Endodermal cell (in vitro differentiated cells): ENCODE results near the gene TULP4. TPM values are rescaled to one million over a fixed set of nuclear protein-coding genes. Genes with fewer than 3 reads are reported as not detected.

ENCODE experiments used
- DNase-seq: peaks from one replicate; pipeline ENCODE4 v3.0.0-alpha.2; 2017
- H3K27ac ChIP-seq: 2 replicates; pipeline ENCODE4 v1.5.1; 2013; ENCODE audit warnings: mild to moderate bottlenecking, low read depth, low read length, moderate library complexity
- H3K27me3 ChIP-seq: 2 replicates; pipeline ENCODE4 v1.6.1; 2013; ENCODE audit warnings: mild to moderate bottlenecking, low read length, moderate library complexity; ENCODE audit not compliant: insufficient read depth, control insufficient read depth, poor library complexity, severe bottlenecking
- H3K36me3 ChIP-seq: 2 replicates; pipeline ENCODE4 v1.7.0; 2013; ENCODE audit warnings: mild to moderate bottlenecking, low read length, moderate library complexity; ENCODE audit not compliant: control insufficient read depth, insufficient read depth
- H3K4me1 ChIP-seq: one replicate; pipeline ENCODE4 v1.7.0; 2013; ENCODE audit warnings: low read length; ENCODE audit not compliant: control insufficient read depth, insufficient read depth
- H3K4me3 ChIP-seq: 2 replicates; pipeline ENCODE4 v1.5.1; 2013; ENCODE audit warnings: mild to moderate bottlenecking, low read length, moderate library complexity
- H3K9ac ChIP-seq: 2 replicates; pipeline ENCODE4 v1.6.1; 2013; ENCODE audit warnings: mild to moderate bottlenecking, low read length, moderate library complexity; ENCODE audit not compliant: poor library complexity, severe bottlenecking; ENCODE audit errors: extremely low read depth
- H3K9me3 ChIP-seq: 2 replicates; pipeline ENCODE4 v1.6.1; 2013; ENCODE audit warnings: mild to moderate bottlenecking, low read length, moderate library complexity; ENCODE audit not compliant: control insufficient read depth
- H3K27ac Mint-ChIP-seq: 2 replicates; pipeline ENCODE4 v1.8.0; 2020; ENCODE audit warnings: mixed read lengths
- H3K27me3 Mint-ChIP-seq: 2 replicates; pipeline ENCODE4 v1.8.0; 2021; ENCODE audit warnings: mild to moderate bottlenecking, mixed read lengths; ENCODE audit not compliant: insufficient read depth
- H3K36me3 Mint-ChIP-seq: 2 replicates; pipeline ENCODE4 v1.8.0; 2020; ENCODE audit warnings: low read depth, mixed read lengths
- H3K4me1 Mint-ChIP-seq: 2 replicates; pipeline ENCODE4 v1.8.0; 2020; ENCODE audit warnings: mixed read lengths
- H3K4me3 Mint-ChIP-seq: 2 replicates; pipeline ENCODE4 v1.8.0; 2020; ENCODE audit warnings: mild to moderate bottlenecking, moderate library complexity, mixed read lengths
- H3K9me3 Mint-ChIP-seq: 2 replicates; pipeline ENCODE4 v1.8.0; 2020; ENCODE audit warnings: mild to moderate bottlenecking, mixed read lengths
- WGBS, 2 experiments: methylation state at CpG; one replicate each; pipeline versions ENCODE4 v1.1.5 to v1.1.7; 2013; ENCODE audit warnings: missing lambda C conversion rate in 2 of 2, mixed read lengths in 1 of 2; ENCODE audit not compliant: insufficient coverage in 1 of 2, insufficient read length in 1 of 2; 5-methylcytosine and 5-hydroxymethylcytosine counted together
- total RNA-seq, 2 donors: library from RNA; stranded (reverse); fragmentation: NEBNext Ultra II Directional in 1 of 2; extraction: Animal tissue kit (Norgen Biotek cat#: 25700) in 1 of 2; gene quantifications; 2 replicates in 1 of 2; 3 replicates in 1 of 2; pipeline ENCODE4 v1.2.1, GENCODE V29; 2021
- TF ChIP-seq, protein P1 (sequence below): fragments of 200-600 bp; sonication (generic); conservative IDR thresholded peaks from 2 replicates; pipeline ENCODE4 v1.5.0; 2021; ENCODE audit warnings: antibody characterized with exemption, mild to moderate bottlenecking

TULP4 gene
- total RNA-seq, 2 donors from 2014 or later = 102 to 103 TPM

DNA sequence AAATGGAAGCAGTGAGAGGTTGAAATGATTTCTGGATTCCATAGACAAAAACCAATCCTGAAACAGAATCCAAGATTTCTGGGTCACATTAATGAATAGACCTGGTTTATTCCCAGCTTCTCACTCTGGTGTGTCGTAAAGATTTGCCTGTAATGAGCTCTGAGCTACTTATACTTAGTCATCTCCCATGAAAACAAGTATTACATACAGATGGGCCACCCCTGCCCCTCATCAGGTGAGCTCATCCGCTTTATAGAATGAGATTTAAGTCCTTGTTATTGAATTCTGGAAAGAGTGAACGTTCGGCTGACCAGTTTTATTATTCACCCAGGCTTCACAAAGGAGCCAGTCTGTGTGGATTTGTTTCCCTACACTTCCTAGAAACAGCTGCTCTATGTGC is 200.5 kb downstream of the TULP4 start:
- Histone ChIP-seq H3K27ac (no peak overlapping the region), H3K9me3 (no peaks in the 10 kb centered on the region), H3K4me1 (no peaks in the 10 kb centered on the region), H3K36me3 (peaks cover 19% of the 10 kb centered on the region), H3K4me3 (no peak overlapping the region), H3K27me3 (no peaks in the 10 kb centered on the region), H3K9ac (no peak overlapping the region)
- Mint-ChIP-seq H3K27ac (no peak overlapping the region), H3K27me3 (peaks cover 6% of the 10 kb centered on the region), H3K9me3 (no peaks in the 10 kb centered on the region), H3K36me3 (peaks cover 12% of the 10 kb centered on the region), H3K4me1 (peaks cover 1% of the 10 kb centered on the region), H3K4me3 (no peak overlapping the region)
- DNase-seq = peak; percentile 0
- TF ChIP-seq, protein P1, sequence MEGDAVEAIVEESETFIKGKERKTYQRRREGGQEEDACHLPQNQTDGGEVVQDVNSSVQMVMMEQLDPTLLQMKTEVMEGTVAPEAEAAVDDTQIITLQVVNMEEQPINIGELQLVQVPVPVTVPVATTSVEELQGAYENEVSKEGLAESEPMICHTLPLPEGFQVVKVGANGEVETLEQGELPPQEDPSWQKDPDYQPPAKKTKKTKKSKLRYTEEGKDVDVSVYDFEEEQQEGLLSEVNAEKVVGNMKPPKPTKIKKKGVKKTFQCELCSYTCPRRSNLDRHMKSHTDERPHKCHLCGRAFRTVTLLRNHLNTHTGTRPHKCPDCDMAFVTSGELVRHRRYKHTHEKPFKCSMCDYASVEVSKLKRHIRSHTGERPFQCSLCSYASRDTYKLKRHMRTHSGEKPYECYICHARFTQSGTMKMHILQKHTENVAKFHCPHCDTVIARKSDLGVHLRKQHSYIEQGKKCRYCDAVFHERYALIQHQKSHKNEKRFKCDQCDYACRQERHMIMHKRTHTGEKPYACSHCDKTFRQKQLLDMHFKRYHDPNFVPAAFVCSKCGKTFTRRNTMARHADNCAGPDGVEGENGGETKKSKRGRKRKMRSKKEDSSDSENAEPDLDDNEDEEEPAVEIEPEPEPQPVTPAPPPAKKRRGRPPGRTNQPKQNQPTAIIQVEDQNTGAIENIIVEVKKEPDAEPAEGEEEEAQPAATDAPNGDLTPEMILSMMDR = no peak
- 89 to 91% methylated on average over 3 to 4 of the region's 4 CpGs for WGBS, 2 experiments

DNA sequence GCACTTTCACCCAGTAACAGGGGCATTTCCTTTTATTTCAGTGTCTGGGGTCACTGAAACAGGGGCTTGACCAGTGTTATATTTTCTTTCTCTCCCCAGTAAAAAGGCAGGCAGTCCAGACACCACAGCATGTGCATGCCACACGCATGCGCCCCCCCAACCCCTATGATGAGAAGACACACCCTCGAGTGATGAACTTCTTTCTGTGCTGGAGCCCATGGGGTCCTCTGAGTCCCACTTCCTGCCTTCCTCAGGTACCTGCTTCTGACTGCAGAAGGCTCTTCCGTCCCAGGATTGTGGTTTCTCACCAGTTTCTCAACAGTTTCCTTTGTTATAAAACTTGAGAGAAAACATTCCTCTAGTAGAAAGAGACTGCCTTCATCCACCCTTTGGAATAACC is 201.9 kb downstream of the TULP4 start:
- Mint-ChIP-seq H3K36me3 (peaks cover 10% of the 10 kb centered on the region), H3K4me1 (peaks cover 9% of the 10 kb centered on the region), H3K4me3 (no peak overlapping the region), H3K27ac (no peak overlapping the region), H3K27me3 (peaks cover 9% of the 10 kb centered on the region), H3K9me3 (no peaks in the 10 kb centered on the region)
- Histone ChIP-seq H3K4me1 (no peaks in the 10 kb centered on the region), H3K27me3 (no peaks in the 10 kb centered on the region), H3K27ac (no peak overlapping the region), H3K4me3 (no peak overlapping the region), H3K36me3 (peaks cover 12% of the 10 kb centered on the region), H3K9me3 (no peaks in the 10 kb centered on the region), H3K9ac (no peak overlapping the region)
- TF ChIP-seq, protein P1 = no peak
- DNase-seq = peak; percentile 20
- 97 to 100% methylated on average over 3 to 4 of the region's 4 CpGs for WGBS, 2 experiments

DNA sequence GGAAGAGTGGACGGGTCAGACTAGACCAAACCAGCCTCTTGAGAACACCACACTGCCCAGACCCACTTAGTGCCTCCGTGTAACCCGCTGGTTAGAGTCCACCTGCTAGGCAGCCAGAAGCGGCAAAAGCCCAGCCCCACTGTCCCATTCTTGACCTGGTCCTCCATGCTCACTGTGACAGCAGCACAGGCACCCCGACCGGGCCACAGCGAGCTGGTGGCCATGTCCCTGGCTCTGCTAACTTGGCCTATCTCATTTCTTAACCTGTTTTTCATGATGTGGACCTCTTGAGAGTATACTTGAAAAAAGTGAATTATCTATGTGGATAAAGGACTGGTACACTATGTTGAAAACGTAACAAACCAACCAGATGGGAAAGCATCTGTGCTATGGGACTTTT is 202.7 kb downstream of the TULP4 start:
- Mint-ChIP-seq H3K36me3 (peaks cover 10% of the 10 kb centered on the region), H3K9me3 (no peaks in the 10 kb centered on the region), H3K4me1 (peaks cover 9% of the 10 kb centered on the region), H3K27ac (no peak overlapping the region), H3K4me3 (no peak overlapping the region), H3K27me3 (peaks cover 9% of the 10 kb centered on the region)
- H3K4me1 ChIP-seq = no peaks in the 10 kb centered on the region
- H3K9me3 ChIP-seq = no peaks in the 10 kb centered on the region
- 95 to 100% methylated on average over 5 to 8 of the region's 8 CpGs for WGBS, 2 experiments
- TF ChIP-seq, protein P1 = no peak
- no peak overlapping the region for H3K4me3 ChIP-seq
- no peak overlapping the region for H3K27ac ChIP-seq
- no peaks in the 10 kb centered on the region for H3K27me3 ChIP-seq
- no peak overlapping the region for H3K9ac ChIP-seq
- DNase-seq = peak; percentile 26
- H3K36me3 ChIP-seq = peaks cover 6% of the 10 kb centered on the region
